ENCODE measurements around the gene PCCA. TPM values are rescaled to one million over a fixed set of nuclear protein-coding genes. Genes with fewer than 3 reads are reported as not detected.

Gene PCCA
- total RNA-seq, 1 donor from 2014 or later, result 15.3 TPM

DNA sequence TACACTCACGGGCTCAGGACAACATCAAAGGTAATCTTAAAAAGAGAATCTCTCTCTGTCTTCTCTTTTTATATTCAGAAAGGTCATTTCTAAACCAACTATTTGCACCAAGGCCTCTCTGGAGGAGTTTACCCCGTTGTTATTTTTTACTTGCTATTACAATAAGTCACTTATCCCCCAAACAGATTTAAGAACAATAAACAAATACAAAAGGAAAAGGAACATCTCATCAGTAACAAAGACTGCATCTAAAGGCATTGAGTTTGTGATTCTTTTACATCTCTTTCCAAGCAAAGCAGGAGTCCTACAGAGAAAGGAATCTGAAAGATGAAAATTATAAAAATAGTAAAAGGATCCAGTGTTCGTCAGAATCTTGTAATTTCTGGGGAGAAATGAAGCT, 424.3 kb downstream of the PCCA start:
- no peaks in the 10 kb centered on the region for H3K36me3 Mint-ChIP-seq (ENCODE audit: low read depth)
- no peak overlapping the region for H3K27ac Mint-ChIP-seq
- ChIA-PET POLR2A (no interaction called here), CTCF (interaction anchor here (2.0 to 3.8 kb wide), 2 partner anchors 856 to 985 kb away, joined by 4 to 69 read pairs; no protein-coding TSS in a partner anchor)
- H3K27me3 Mint-ChIP-seq, result no peaks in the 10 kb centered on the region
- H3K4me1 Mint-ChIP-seq, result peaks cover 2% of the 10 kb centered on the region
- ATAC-seq (ENCODE audit: low read depth), result no peak
- TF ChIP-seq CTCF (IDR thresholded peaks at IDR 0.05), result no peak
- no peak overlapping the region for H3K4me3 Mint-ChIP-seq
- DNase-seq, result no peak
- no peaks in the 10 kb centered on the region for H3K9me3 Mint-ChIP-seq
- intact Hi-C loops (cut with micrococcal nuclease), result loop anchor here (10.0 kb wide), 1 partner anchor 428 kb away; the partner anchor contains the start of gene PCCA

GRCh38 chr13:100513987-100514670, 425.2 kb downstream of the PCCA start:
- ATAC-seq (ENCODE audit: low read depth), result no peak
- Mint-ChIP-seq H3K36me3 (ENCODE audit: low read depth) (no peaks in the 10 kb centered on the region), H3K27ac (no peak overlapping the region), H3K4me3 (no peak overlapping the region), H3K4me1 (peaks cover 2% of the 10 kb centered on the region), H3K27me3 (no peaks in the 10 kb centered on the region), H3K9me3 (no peaks in the 10 kb centered on the region)
- ChIA-PET POLR2A (interaction anchor here (0.6 kb wide), 1 partner anchor 44 kb away, joined by 4 read pairs; no protein-coding TSS in a partner anchor), CTCF (interaction anchor here (1.0 to 3.8 kb wide), 12 partner anchors 9 to 1074 kb away, joined by 3 to 69 read pairs (median 5); no protein-coding TSS in a partner anchor)
- intact Hi-C loops (cut with micrococcal nuclease), result loop anchor here (1.0 to 10.0 kb wide), 9 partner anchors 279 to 1337 kb away; partner anchors contain the start of gene PCCA
- DNase-seq, result no peak
- TF ChIP-seq CTCF (IDR thresholded peaks at IDR 0.05), result no peak

DNA sequence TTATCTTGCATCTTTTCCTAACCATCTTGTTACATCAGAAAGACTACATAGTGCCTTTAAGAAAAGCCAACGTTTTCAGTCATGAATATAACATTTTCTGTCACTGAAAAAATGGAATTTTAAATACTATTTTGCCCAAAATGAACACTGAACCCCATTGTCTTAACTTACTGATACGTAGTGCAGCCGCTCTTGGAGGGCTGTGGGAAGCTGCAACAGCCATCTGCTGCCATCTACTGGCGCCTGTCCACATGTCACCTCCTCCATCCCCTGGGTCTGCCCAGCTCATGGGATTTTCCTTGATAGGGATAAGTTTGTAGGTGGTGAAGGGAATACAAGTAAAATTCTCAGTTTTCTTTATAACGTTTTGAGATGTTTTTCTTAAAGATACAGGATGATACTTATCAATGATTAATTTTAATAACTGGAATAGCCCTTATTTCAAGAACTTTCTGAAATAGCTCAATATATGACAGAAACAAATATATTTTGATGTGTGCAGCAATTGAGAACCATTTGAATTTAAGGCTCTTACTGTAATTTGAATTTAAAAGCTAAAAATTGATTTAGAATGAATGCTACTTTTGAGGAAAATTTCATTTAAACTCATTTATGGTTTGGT, 426.0 kb downstream of the PCCA start:
- peak; percentile 78 for TF ChIP-seq CTCF (IDR thresholded peaks at IDR 0.05)
- DNase-seq, result peak; percentile 49
- Mint-ChIP-seq H3K9me3 (no peaks in the 10 kb centered on the region), H3K27me3 (no peaks in the 10 kb centered on the region), H3K36me3 (ENCODE audit: low read depth) (no peaks in the 10 kb centered on the region), H3K4me1 (peaks cover 2% of the 10 kb centered on the region), H3K4me3 (no peak overlapping the region), H3K27ac (no peak overlapping the region)
- intact Hi-C loops (cut with micrococcal nuclease), result loop anchor here (1.0 to 10.0 kb wide), 10 partner anchors 280 to 1338 kb away; partner anchors contain the start of gene PCCA
- POLR2A ChIA-PET, result interaction anchor here (0.6 kb wide), 1 partner anchor 43 kb away, joined by 4 read pairs; no protein-coding TSS in a partner anchor
- ATAC-seq (ENCODE audit: low read depth), result peak; percentile 82
- CTCF ChIA-PET, result interaction anchor here (0.7 to 3.8 kb wide), 22 partner anchors 9 to 1338 kb away, joined by 3 to 69 read pairs (median 4); partner anchors contain the start of gene CLYBL

- ATAC-seq (ENCODE audit: low read depth), result no peak
- no peak overlapping the region for H3K4me3 Mint-ChIP-seq
- DNase-seq, result no peak
- no peak overlapping the region for H3K27ac Mint-ChIP-seq
- POLR2A ChIA-PET, result no interaction called here
- TF ChIP-seq CTCF (IDR thresholded peaks at IDR 0.05), result no peak
- intact Hi-C loops (cut with micrococcal nuclease), result loop anchor here (2.0 to 10.0 kb wide), 4 partner anchors 431 to 1339 kb away; partner anchors contain the start of gene PCCA
- H3K36me3 Mint-ChIP-seq (ENCODE audit: low read depth), result no peaks in the 10 kb centered on the region
- CTCF ChIA-PET, result interaction anchor here (0.7 to 3.8 kb wide), 21 partner anchors 10 to 1339 kb away, joined by 3 to 69 read pairs (median 4); partner anchors contain the start of gene CLYBL
- H3K9me3 Mint-ChIP-seq, result no peaks in the 10 kb centered on the region
- H3K27me3 Mint-ChIP-seq, result no peaks in the 10 kb centered on the region
- peaks cover 2% of the 10 kb centered on the region for H3K4me1 Mint-ChIP-seq
Observed at GRCh38 chr13:100515410-100515800, 426.5 kb downstream of the PCCA start.

- POLR2A ChIA-PET, result no interaction called here
- CTCF ChIA-PET, result interaction anchor here (1.3 kb wide), 1 partner anchor 861 kb away, joined by 3 read pairs; no protein-coding TSS in a partner anchor
- Mint-ChIP-seq H3K36me3 (ENCODE audit: low read depth) (no peaks in the 10 kb centered on the region), H3K4me3 (no peak overlapping the region), H3K9me3 (no peaks in the 10 kb centered on the region), H3K27me3 (peaks cover 2% of the 10 kb centered on the region), H3K4me1 (peaks cover 8% of the 10 kb centered on the region), H3K27ac (no peak overlapping the region)
- DNase-seq, result no peak
- intact Hi-C loops (cut with micrococcal nuclease), result loop anchor here (5.0 to 10.0 kb wide), 2 partner anchors 432 to 1130 kb away; partner anchors contain the start of gene PCCA
- no peak for ATAC-seq (ENCODE audit: low read depth)
- no peak for TF ChIP-seq CTCF (IDR thresholded peaks at IDR 0.05)
Observed at GRCh38 chr13:100517135-100517534, 428.2 kb downstream of the PCCA start.
